Activated CD8-positive, alpha-beta memory T cell treated with anti-CD3 and anti-CD28 coated beads, Interleukin-2, amount 50 U/mL, for 1 hour (primary cell): Measurements from ENCODE around the gene BMP5.

Experiments
- DNase-seq: peaks from one replicate; pipeline ENCODE4 v3.0.0-alpha.2; 2020; ENCODE audit errors: extremely low read depth

The BMP5 gene

DNA sequence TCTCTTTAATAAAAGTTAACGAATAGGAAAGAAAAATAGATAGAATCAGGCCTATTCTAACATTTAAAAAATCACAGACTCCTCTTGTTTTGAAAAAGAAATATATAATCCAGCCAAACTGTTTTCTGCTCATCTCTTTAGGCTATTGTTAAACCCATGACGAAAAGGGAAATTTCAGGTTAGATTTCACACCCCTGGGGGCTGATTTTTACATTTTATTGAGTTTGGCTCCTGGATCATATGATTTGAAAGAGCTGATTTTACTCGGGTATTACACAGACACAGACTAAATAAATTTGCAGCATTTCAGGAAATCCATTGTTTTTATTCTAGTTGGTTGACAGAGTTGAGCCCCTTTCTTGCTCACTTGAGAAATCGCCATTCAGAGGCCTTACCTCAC lies 160.6 kb downstream of the BMP5 start:
- DNase-seq: no peak

DNA sequence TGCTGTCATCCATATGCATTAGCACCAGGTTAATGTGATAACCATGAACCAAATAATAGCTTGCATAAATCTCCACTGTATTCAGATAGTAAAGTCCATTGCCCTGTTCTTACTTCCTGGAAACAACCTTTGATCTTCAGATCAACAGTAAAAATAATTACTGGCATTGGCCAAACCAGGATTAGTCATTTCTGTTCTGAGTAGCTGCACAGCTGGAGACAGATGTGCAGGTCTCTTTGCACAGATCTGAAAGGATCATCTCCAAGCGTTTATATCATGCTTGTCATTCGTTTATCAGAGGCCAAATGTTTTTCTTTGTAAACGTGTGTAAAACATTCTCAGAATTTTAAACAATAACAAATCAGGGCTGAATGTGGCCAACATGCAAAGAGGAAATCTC lies 162.0 kb downstream of the BMP5 start:
- no peak for DNase-seq

DNA sequence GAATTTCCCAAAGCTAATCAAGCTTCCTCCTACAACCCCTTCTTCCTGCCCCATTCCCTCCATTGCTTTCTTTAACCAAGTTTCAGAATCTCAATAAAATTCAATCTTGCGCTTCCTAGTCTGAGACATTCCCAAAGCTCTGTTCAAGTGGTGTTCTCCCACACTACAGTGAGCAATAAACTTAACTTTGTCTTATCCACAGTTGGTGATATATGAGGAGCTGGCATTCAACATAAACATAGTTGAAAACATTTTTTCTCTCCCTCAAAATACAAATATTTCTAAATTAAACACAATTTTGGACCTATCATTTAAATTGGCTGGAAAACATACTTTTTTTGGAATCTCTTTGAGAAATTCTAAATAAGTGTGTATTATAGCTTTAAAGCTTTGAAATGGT lies 166.7 kb downstream of the BMP5 start:
- no peak for DNase-seq

DNA sequence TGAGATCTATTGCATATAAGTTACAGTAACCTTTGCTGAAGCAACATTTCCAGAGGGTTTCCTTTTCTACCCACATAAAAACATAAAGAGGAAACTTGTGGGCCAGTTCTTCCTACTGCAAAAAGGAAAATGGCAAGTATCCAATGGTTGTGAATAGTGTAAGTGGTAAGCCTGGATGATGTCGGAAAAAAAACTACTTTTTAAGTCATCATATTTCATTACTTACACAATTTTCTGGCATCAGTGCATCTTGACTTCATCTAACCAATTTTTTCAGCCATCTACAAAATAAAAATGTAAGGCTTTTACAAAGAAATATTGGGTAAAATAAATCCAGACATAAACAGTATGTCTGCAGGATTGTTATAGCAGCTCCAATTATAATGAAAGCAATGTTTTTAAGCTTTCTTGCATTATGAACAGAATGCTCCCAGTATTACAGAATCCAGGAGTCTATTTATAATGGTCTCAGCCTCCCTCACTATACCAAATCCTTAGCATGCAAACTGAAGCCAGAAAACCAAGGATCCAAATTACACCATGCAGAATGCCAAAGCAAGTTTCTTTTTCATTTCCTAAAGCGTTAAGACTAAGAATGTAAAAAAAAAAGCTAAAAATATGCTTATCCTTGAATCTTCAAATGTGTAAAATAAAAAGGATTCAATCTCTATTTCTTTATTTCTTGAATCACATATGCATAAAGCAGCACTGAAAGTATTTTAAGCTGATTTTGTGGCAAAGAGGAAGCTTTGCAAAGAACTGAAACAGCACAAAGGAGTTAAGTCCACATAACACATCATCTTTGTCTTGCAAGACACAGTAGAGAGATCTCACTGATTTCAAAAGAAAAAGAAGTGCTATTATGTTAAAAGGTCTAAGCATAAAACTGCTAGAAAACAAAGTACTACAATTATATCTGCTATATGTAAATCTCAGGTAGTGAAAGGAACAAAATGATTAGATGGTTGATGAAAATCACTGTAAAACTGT lies 169.6 kb downstream of the BMP5 start:
- no peak for DNase-seq

DNA sequence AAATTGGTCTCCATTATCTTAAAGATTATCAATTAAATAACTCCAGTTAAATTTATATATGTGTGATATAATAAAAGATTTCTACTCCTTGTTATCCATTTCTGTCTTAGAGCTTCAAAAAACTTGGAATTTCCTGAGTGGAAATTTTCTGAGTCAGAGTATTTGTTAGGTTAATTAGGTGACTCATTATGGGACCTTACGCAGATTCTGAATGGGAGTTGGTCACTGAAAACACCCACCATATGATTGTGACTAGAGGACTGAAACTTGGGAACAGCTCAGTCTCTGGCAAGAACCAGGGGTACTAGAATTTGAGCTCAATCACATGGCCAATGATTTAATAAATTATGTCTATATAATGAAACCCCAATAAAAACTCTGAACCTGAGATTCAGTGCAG lies 171.0 kb downstream of the BMP5 start:
- no peak for DNase-seq
